HEK293 (cell line): ENCODE results near the gene C11orf91.

Experiments
- EGR2 ChIP-seq: fragments of 450-650 bp; formaldehyde crosslinking; IDR thresholded peaks from 2 replicates; pipeline ENCODE4 v1.5.1; 2016; ENCODE audit warnings: low read depth, missing biosample characterization, missing genetic modification characterization
- GLI4 ChIP-seq: fragments of 450-650 bp; formaldehyde crosslinking; IDR thresholded peaks from 2 replicates; pipeline ENCODE4 v1.5.1; 2016; ENCODE audit warnings: missing biosample characterization, missing genetic modification characterization
- GLIS1 ChIP-seq: fragments of 450-650 bp; formaldehyde crosslinking; IDR thresholded peaks from 2 replicates; pipeline ENCODE4 v1.5.1; 2016; ENCODE audit warnings: missing biosample characterization, missing genetic modification characterization
- HOXA7 ChIP-seq: sonication (generic); formaldehyde crosslinking; IDR thresholded peaks from 2 replicates; pipeline ENCODE4 v1.8.1; 2022; ENCODE audit warnings: missing genetic modification reagents, borderline replicate concordance
- OVOL3 ChIP-seq: fragments of 450-650 bp; formaldehyde crosslinking; IDR thresholded peaks from 2 replicates; pipeline ENCODE4 v1.5.1; 2016; ENCODE audit warnings: missing biosample characterization, missing genetic modification characterization
- SP2 ChIP-seq: fragments of 450-650 bp; formaldehyde crosslinking; IDR thresholded peaks from 2 replicates; pipeline ENCODE4 v1.5.1; 2016; ENCODE audit warnings: missing biosample characterization, missing genetic modification characterization
- YY2 ChIP-seq: fragments of 450-650 bp; formaldehyde crosslinking; IDR thresholded peaks from 2 replicates; pipeline ENCODE4 v1.5.1; 2016; ENCODE audit warnings: missing biosample characterization, missing genetic modification characterization
- ZBTB17 ChIP-seq: fragments of 450-650 bp; formaldehyde crosslinking; IDR thresholded peaks from 2 replicates; pipeline ENCODE4 v1.5.1; 2016; ENCODE audit warnings: missing biosample characterization, missing genetic modification characterization
- ZBTB20 ChIP-seq: fragments of 450-650 bp; formaldehyde crosslinking; IDR thresholded peaks from 2 replicates; pipeline ENCODE4 v1.5.1; 2016; ENCODE audit warnings: missing biosample characterization, missing genetic modification characterization
- ZNF121 ChIP-seq: fragments of 450-650 bp; formaldehyde crosslinking; IDR thresholded peaks from 2 replicates; pipeline ENCODE4 v1.5.1; 2016; ENCODE audit warnings: missing biosample characterization, missing genetic modification characterization
- ZNF133 ChIP-seq: fragments of 450-650 bp; formaldehyde crosslinking; IDR thresholded peaks from 2 replicates; pipeline ENCODE4 v1.5.1; 2016; ENCODE audit warnings: missing biosample characterization, missing genetic modification characterization
- ZNF146 ChIP-seq: fragments of 450-650 bp; formaldehyde crosslinking; IDR thresholded peaks from 2 replicates; pipeline ENCODE4 v1.5.1; 2016; ENCODE audit warnings: missing biosample characterization, missing genetic modification characterization
- ZNF157 ChIP-seq: fragments of 450-650 bp; formaldehyde crosslinking; IDR thresholded peaks from 2 replicates; pipeline ENCODE4 v1.5.1; 2016; ENCODE audit warnings: missing biosample characterization, missing genetic modification characterization
- ZNF174 ChIP-seq: fragments of 450-650 bp; formaldehyde crosslinking; IDR thresholded peaks from 2 replicates; pipeline ENCODE4 v1.5.0; 2017; ENCODE audit warnings: missing biosample characterization, mild to moderate bottlenecking, missing genetic modification characterization
- ZNF214 ChIP-seq: fragments of 450-650 bp; formaldehyde crosslinking; IDR thresholded peaks from 2 replicates; pipeline ENCODE4 v1.5.1; 2017; ENCODE audit warnings: missing biosample characterization, mild to moderate bottlenecking, missing genetic modification characterization, borderline replicate concordance
- ZNF391 ChIP-seq: fragments of 450-650 bp; formaldehyde crosslinking; IDR thresholded peaks from 2 replicates; pipeline ENCODE4 v1.5.1; 2016; ENCODE audit warnings: low read depth, missing biosample characterization, missing genetic modification characterization, borderline replicate concordance
- ZNF501 ChIP-seq: fragments of 450-650 bp; formaldehyde crosslinking; IDR thresholded peaks from 2 replicates; pipeline ENCODE4 v1.5.1; 2016; ENCODE audit warnings: missing biosample characterization, missing genetic modification characterization
- ZNF510 ChIP-seq: fragments of 450-650 bp; formaldehyde crosslinking; IDR thresholded peaks from 2 replicates; pipeline ENCODE4 v1.5.1; 2018; ENCODE audit warnings: mild to moderate bottlenecking, missing genetic modification characterization, missing biosample characterization; ENCODE audit not compliant: insufficient replicate concordance
- ZNF530 ChIP-seq: fragments of 450-650 bp; formaldehyde crosslinking; IDR thresholded peaks from 2 replicates; pipeline ENCODE4 v1.5.1; 2016; ENCODE audit warnings: low read depth, missing biosample characterization, missing genetic modification characterization
- ZNF571 ChIP-seq: fragments of 450-650 bp; formaldehyde crosslinking; IDR thresholded peaks from 2 replicates; pipeline ENCODE4 v1.5.0; 2017; ENCODE audit warnings: missing biosample characterization, missing genetic modification characterization
- ZNF621 ChIP-seq: fragments of 450-650 bp; formaldehyde crosslinking; IDR thresholded peaks from 2 replicates; pipeline ENCODE4 v1.5.1; 2017; ENCODE audit warnings: missing biosample characterization, missing genetic modification characterization
- ZNF629 ChIP-seq: fragments of 450-650 bp; formaldehyde crosslinking; IDR thresholded peaks from 2 replicates; pipeline ENCODE4 v1.5.1; 2017; ENCODE audit warnings: missing biosample characterization, missing genetic modification characterization
- ZNF660 ChIP-seq: fragments of 450-650 bp; IDR thresholded peaks from 2 replicates; pipeline ENCODE4 v1.5.1; 2018; ENCODE audit warnings: missing biosample characterization, mild to moderate bottlenecking, missing genetic modification characterization
- ZSCAN16 ChIP-seq: fragments of 450-650 bp; formaldehyde crosslinking; IDR thresholded peaks from 2 replicates; pipeline ENCODE4 v1.5.1; 2016; ENCODE audit warnings: missing biosample characterization, missing genetic modification characterization
- TF ChIP-seq, protein P1 (sequence below): fragments of 450-650 bp; formaldehyde crosslinking; IDR thresholded peaks from 2 replicates; pipeline ENCODE4 v1.5.1; 2016; ENCODE audit warnings: missing biosample characterization, missing genetic modification characterization
- TF ChIP-seq, protein P2 (sequence below): fragments of 450-650 bp; formaldehyde crosslinking; IDR thresholded peaks from 2 replicates; pipeline ENCODE4 v1.5.1; 2016; ENCODE audit warnings: missing biosample characterization, missing genetic modification characterization
- TF ChIP-seq, protein P3 (sequence below): sonication (generic); formaldehyde crosslinking; IDR thresholded peaks from 2 replicates; pipeline ENCODE4 v1.8.1; 2022; ENCODE audit warnings: mild to moderate bottlenecking, moderate library complexity, missing genetic modification reagents
- TF ChIP-seq, protein P4 (sequence below): fragments of 450-650 bp; formaldehyde crosslinking; IDR thresholded peaks from 2 replicates; pipeline ENCODE4 v1.5.1; 2016; ENCODE audit warnings: missing biosample characterization, missing genetic modification characterization, low read depth
- TF ChIP-seq, protein P5 (sequence below): fragments of 450-650 bp; formaldehyde crosslinking; IDR thresholded peaks from 2 replicates; pipeline ENCODE4 v1.5.1; 2016; ENCODE audit warnings: missing biosample characterization, missing genetic modification characterization
- TF ChIP-seq, protein P6 (sequence below): fragments of 450-650 bp; formaldehyde crosslinking; IDR thresholded peaks from 2 replicates; pipeline ENCODE4 v1.5.1; 2016; ENCODE audit warnings: missing biosample characterization, missing genetic modification characterization

Gene C11orf91

DNA sequence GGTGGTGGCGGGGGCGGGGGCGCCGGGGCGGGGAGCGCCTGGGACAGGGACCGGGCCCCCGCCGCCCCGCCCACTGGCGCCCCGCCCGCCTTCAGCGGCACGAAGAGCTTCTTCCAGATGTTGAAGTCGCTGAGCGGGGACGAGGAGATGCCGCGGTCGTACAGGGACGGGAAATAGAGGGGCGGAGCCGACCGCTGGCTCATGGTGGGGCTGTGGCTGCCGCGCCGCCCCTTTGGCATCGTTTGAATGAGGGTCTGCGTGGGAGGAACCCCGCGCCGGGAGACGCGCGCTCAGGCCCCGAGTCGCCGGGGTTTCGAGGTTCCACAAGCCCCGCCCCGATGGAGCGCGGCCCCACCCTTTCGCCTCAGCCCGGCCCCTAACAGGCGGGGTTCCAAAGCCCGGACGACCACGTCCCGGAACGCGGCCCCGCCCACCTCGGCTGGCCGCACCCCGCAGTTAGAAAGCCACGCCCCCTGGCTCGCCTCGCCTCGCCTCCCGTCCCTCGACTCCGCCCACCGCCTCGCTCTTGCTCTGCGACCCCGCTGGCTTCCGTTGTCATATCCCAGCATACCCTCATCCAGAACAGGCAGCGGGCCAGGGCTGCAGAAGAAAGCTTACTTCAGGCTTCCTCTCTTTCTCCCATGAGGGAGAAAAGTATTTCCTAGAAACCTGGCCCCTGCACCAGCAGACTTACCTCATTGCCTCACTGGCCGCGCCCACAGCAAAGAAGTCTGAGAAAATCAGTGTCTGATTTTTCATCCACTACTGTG is at the start of gene C11orf91 (continued):
- TF ChIP-seq ZBTB17 (tag by site-specific recombination), result peak; percentile 93
- TF ChIP-seq ZSCAN16 (tag by site-specific recombination), result no peak
- TF ChIP-seq, protein P1, sequence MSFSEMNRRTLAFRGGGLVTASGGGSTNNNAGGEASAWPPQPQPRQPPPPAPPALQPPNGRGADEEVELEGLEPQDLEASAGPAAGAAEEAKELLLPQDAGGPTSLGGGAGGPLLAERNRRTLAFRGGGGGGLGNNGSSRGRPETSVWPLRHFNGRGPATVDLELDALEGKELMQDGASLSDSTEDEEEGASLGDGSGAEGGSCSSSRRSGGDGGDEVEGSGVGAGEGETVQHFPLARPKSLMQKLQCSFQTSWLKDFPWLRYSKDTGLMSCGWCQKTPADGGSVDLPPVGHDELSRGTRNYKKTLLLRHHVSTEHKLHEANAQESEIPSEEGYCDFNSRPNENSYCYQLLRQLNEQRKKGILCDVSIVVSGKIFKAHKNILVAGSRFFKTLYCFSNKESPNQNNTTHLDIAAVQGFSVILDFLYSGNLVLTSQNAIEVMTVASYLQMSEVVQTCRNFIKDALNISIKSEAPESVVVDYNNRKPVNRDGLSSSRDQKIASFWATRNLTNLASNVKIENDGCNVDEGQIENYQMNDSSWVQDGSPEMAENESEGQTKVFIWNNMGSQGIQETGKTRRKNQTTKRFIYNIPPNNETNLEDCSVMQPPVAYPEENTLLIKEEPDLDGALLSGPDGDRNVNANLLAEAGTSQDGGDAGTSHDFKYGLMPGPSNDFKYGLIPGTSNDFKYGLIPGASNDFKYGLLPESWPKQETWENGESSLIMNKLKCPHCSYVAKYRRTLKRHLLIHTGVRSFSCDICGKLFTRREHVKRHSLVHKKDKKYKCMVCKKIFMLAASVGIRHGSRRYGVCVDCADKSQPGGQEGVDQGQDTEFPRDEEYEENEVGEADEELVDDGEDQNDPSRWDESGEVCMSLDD (tag by site-specific recombination), result peak; percentile 73
- TF ChIP-seq YY2, result no peak
- no peak for TF ChIP-seq ZNF133 (tag by site-specific recombination)
- TF ChIP-seq ZNF660 (tag by site-specific recombination), result 0 out of 2 replicates have a peak, but pooled peaks have one; percentile 28
- no peak for TF ChIP-seq ZNF214 (tag by site-specific recombination)
- TF ChIP-seq, protein P2, sequence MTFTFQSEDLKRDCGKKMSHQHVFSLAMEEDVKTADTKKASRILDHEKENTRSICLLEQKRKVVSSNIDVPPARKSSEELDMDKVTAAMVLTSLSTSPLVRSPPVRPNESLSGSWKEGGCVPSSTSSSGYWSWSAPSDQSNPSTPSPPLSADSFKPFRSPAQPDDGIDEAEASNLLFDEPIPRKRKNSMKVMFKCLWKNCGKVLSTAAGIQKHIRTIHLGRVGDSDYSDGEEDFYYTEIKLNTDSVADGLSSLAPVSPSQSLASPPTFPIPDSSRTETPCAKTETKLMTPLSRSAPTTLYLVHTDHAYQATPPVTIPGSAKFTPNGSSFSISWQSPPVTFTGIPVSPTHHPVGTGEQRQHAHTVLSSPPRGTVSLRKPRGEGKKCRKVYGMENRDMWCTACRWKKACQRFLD (tag by site-specific recombination), result no peak
- TF ChIP-seq, protein P3, sequence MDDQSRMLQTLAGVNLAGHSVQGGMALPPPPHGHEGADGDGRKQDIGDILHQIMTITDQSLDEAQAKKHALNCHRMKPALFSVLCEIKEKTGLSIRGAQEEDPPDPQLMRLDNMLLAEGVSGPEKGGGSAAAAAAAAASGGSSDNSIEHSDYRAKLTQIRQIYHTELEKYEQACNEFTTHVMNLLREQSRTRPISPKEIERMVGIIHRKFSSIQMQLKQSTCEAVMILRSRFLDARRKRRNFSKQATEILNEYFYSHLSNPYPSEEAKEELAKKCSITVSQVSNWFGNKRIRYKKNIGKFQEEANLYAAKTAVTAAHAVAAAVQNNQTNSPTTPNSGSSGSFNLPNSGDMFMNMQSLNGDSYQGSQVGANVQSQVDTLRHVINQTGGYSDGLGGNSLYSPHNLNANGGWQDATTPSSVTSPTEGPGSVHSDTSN (CRISPR knock-in tag), result no peak
- no peak for TF ChIP-seq GLI4 (tag by site-specific recombination)
- TF ChIP-seq ZNF530 (tag by site-specific recombination), result no peak
- TF ChIP-seq ZNF621 (tag by site-specific recombination), result no peak
- no peak for TF ChIP-seq ZNF571 (tag by site-specific recombination)
- peak; percentile 48; the same call in 1 of the 2 replicates for TF ChIP-seq GLIS1 (tag by site-specific recombination)
- peak; percentile 27 for TF ChIP-seq EGR2 (tag by site-specific recombination)
- TF ChIP-seq ZNF157 (tag by site-specific recombination), result no peak
- TF ChIP-seq, protein P4, sequence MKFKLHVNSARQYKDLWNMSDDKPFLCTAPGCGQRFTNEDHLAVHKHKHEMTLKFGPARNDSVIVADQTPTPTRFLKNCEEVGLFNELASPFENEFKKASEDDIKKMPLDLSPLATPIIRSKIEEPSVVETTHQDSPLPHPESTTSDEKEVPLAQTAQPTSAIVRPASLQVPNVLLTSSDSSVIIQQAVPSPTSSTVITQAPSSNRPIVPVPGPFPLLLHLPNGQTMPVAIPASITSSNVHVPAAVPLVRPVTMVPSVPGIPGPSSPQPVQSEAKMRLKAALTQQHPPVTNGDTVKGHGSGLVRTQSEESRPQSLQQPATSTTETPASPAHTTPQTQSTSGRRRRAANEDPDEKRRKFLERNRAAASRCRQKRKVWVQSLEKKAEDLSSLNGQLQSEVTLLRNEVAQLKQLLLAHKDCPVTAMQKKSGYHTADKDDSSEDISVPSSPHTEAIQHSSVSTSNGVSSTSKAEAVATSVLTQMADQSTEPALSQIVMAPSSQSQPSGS, result no peak
- TF ChIP-seq ZNF629 (tag by site-specific recombination), result no peak
- TF ChIP-seq ZNF146 (tag by site-specific recombination), result no peak
- no peak for TF ChIP-seq ZNF121 (tag by site-specific recombination)
- peak; percentile 89 for TF ChIP-seq SP2
- no peak for TF ChIP-seq HOXA7 (CRISPR knock-in tag)
- no peak for TF ChIP-seq ZNF391 (tag by site-specific recombination)
- no peak for TF ChIP-seq ZNF174 (tag by site-specific recombination)
- no peak for TF ChIP-seq ZNF501 (tag by site-specific recombination)
- TF ChIP-seq, protein P5, sequence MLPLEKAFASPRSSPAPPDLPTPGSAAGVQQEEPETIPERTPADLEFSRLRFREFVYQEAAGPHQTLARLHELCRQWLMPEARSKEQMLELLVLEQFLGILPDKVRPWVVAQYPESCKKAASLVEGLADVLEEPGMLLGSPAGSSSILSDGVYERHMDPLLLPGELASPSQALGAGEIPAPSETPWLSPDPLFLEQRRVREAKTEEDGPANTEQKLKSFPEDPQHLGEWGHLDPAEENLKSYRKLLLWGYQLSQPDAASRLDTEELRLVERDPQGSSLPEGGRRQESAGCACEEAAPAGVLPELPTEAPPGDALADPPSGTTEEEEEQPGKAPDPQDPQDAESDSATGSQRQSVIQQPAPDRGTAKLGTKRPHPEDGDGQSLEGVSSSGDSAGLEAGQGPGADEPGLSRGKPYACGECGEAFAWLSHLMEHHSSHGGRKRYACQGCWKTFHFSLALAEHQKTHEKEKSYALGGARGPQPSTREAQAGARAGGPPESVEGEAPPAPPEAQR (tag by site-specific recombination), result no peak
- no peak for TF ChIP-seq ZNF510 (tag by site-specific recombination)
- TF ChIP-seq, protein P6, sequence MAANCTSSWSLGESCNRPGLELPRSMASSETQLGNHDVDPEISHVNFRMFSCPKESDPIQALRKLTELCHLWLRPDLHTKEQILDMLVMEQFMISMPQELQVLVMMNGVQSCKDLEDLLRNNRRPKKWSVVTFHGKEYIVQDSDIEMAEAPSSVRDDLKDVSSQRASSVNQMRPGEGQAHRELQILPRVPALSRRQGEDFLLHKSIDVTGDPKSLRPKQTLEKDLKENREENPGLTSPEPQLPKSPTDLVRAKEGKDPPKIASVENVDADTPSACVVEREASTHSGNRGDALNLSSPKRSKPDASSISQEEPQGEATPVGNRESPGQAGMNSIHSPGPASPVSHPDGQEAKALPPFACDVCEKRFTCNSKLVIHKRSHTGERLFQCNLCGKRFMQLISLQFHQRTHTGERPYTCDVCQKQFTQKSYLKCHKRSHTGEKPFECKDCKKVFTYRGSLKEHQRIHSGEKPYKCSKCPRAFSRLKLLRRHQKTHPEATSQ (tag by site-specific recombination), result no peak
- TF ChIP-seq ZBTB20 (tag by site-specific recombination), result peak; percentile 79
- no peak for TF ChIP-seq OVOL3 (tag by site-specific recombination)
